ENCODE data around the gene TBC1D4.

Gene TBC1D4

GRCh38 chr13:75458696-75459422 lies 23.1 kb downstream of the TBC1D4 start:
- H3K9ac ChIP-seq (ENCODE audit: low read length), result no peak overlapping the region
- H3K27ac ChIP-seq (ENCODE audit: low read length, poor library complexity, severe bottlenecking), result no peak overlapping the region
- peak overlapping the region in 1 of 2 experiments; percentile 76 for H3K14ac ChIP-seq (ENCODE audit: low read length in 2 of 2)
- no peak overlapping the region for H2AFZ ChIP-seq (ENCODE audit: low read depth, low read length)
- H3K79me1 ChIP-seq (replicated peaks; ENCODE audit: low read length, poor library complexity, severe bottlenecking), result peaks cover 14% of the 10 kb centered on the region
- no peak overlapping the region for H2BK5ac ChIP-seq (ENCODE audit: low read depth, low read length, poor library complexity, severe bottlenecking)
- no peak for DNase-seq
- no peak overlapping the region for H3K18ac ChIP-seq (ENCODE audit: low read depth in 1 of 2, low read length in 2 of 2)
- no peak overlapping the region for H3K4me3 ChIP-seq (ENCODE audit: insufficient read depth in 1 of 2, low read depth in 1 of 2, low read length in 2 of 2)
- H3K4me2 ChIP-seq (ENCODE audit: low read length, poor library complexity, severe bottlenecking), result no peak overlapping the region
- H3K23ac ChIP-seq (ENCODE audit: low read length in 2 of 2), result no peak overlapping the region
- peaks cover 0 to 3% of the 10 kb centered on the region in 2 experiments for H3K36me3 ChIP-seq (ENCODE audit: control insufficient read depth in 1 of 2, insufficient read depth in 2 of 2, low read depth in 1 of 2, low read length in 2 of 2)
- no peak overlapping the region for H4K8ac ChIP-seq (ENCODE audit: low read length)
- no peaks in the 10 kb centered on the region for H3K9me3 ChIP-seq (ENCODE audit: control insufficient read depth, low read length)
- WGBS, result 74% methylated on average over 6 of the region's 6 CpGs
- no peaks in the 10 kb centered on the region for H3K27me3 ChIP-seq (ENCODE audit: control insufficient read depth in 1 of 2, insufficient read depth in 1 of 2, low read length in 2 of 2)
- H2BK15ac ChIP-seq (ENCODE audit: low read depth, poor library complexity, severe bottlenecking), result no peak overlapping the region
- no peak overlapping the region for H2BK120ac ChIP-seq (ENCODE audit: low read depth, low read length)
- H2AK5ac ChIP-seq (ENCODE audit: low read length, severe bottlenecking), result no peak overlapping the region
- no peak overlapping the region for H4K91ac ChIP-seq (ENCODE audit: low read length)
- peaks cover 2% of the 10 kb centered on the region for H3K4me1 ChIP-seq (ENCODE audit: control insufficient read depth, insufficient read depth, low read depth, low read length)
- H3K4ac ChIP-seq (ENCODE audit: low read depth in 1 of 2, low read length in 2 of 2), result no peak overlapping the region
- no peak overlapping the region for H2BK12ac ChIP-seq (ENCODE audit: low read length in 2 of 2)

GRCh38 chr13:75455962-75456361 lies 26.0 kb downstream of the TBC1D4 start:
- Histone ChIP-seq H3K9me3 (ENCODE audit: control insufficient read depth, low read length) (no peaks in the 10 kb centered on the region), H3K23ac (ENCODE audit: low read length in 2 of 2) (no peak overlapping the region), H3K18ac (ENCODE audit: low read depth in 1 of 2, low read length in 2 of 2) (no peak overlapping the region), H3K9ac (ENCODE audit: low read length) (no peak overlapping the region), H3K4me3 (ENCODE audit: insufficient read depth in 1 of 2, low read depth in 1 of 2, low read length in 2 of 2) (no peak overlapping the region), H3K27ac (ENCODE audit: low read length, poor library complexity, severe bottlenecking) (no peak overlapping the region), H2AK5ac (ENCODE audit: low read length, severe bottlenecking) (no peak overlapping the region), H3K79me1 (replicated peaks; ENCODE audit: low read length, poor library complexity, severe bottlenecking) (peaks cover 10% of the 10 kb centered on the region), H2BK15ac (ENCODE audit: low read depth, poor library complexity, severe bottlenecking) (no peak overlapping the region), H3K4me2 (ENCODE audit: low read length, poor library complexity, severe bottlenecking) (no peak overlapping the region), H3K4me1 (ENCODE audit: control insufficient read depth, insufficient read depth, low read depth, low read length) (peaks cover 2% of the 10 kb centered on the region), H4K91ac (ENCODE audit: low read length) (no peak overlapping the region), H3K14ac (ENCODE audit: low read length in 2 of 2) (no peak overlapping the region), H4K8ac (ENCODE audit: low read length) (no peak overlapping the region), H2BK120ac (ENCODE audit: low read depth, low read length) (no peak overlapping the region), H2AFZ (ENCODE audit: low read depth, low read length) (no peak overlapping the region), H2BK12ac (ENCODE audit: low read length in 2 of 2) (no peak overlapping the region), H3K27me3 (ENCODE audit: control insufficient read depth in 1 of 2, insufficient read depth in 1 of 2, low read length in 2 of 2) (no peaks in the 10 kb centered on the region), H2BK5ac (ENCODE audit: low read depth, low read length, poor library complexity, severe bottlenecking) (no peak overlapping the region), H3K4ac (ENCODE audit: low read depth in 1 of 2, low read length in 2 of 2) (no peak overlapping the region), H3K36me3 (ENCODE audit: control insufficient read depth in 1 of 2, insufficient read depth in 2 of 2, low read depth in 1 of 2, low read length in 2 of 2) (peaks cover 0 to 3% of the 10 kb centered on the region in 2 experiments)
- no peak for DNase-seq

GRCh38 chr13:75454497-75454896 lies 27.5 kb downstream of the TBC1D4 start:
- Histone ChIP-seq H2AFZ (ENCODE audit: low read depth, low read length) (no peak overlapping the region), H3K27ac (ENCODE audit: low read length, poor library complexity, severe bottlenecking) (no peak overlapping the region), H3K9ac (ENCODE audit: low read length) (no peak overlapping the region), H3K27me3 (ENCODE audit: control insufficient read depth in 1 of 2, insufficient read depth in 1 of 2, low read length in 2 of 2) (no peaks in the 10 kb centered on the region), H3K4me1 (ENCODE audit: control insufficient read depth, insufficient read depth, low read depth, low read length) (peaks cover 2% of the 10 kb centered on the region), H2AK5ac (ENCODE audit: low read length, severe bottlenecking) (no peak overlapping the region), H3K36me3 (ENCODE audit: control insufficient read depth in 1 of 2, insufficient read depth in 2 of 2, low read depth in 1 of 2, low read length in 2 of 2) (peaks cover 0 to 3% of the 10 kb centered on the region in 2 experiments), H3K4me3 (ENCODE audit: insufficient read depth in 1 of 2, low read depth in 1 of 2, low read length in 2 of 2) (no peak overlapping the region), H4K8ac (ENCODE audit: low read length) (no peak overlapping the region), H3K18ac (ENCODE audit: low read depth in 1 of 2, low read length in 2 of 2) (no peak overlapping the region), H3K14ac (ENCODE audit: low read length in 2 of 2) (no peak overlapping the region), H3K23ac (ENCODE audit: low read length in 2 of 2) (no peak overlapping the region), H3K9me3 (ENCODE audit: control insufficient read depth, low read length) (no peaks in the 10 kb centered on the region), H3K79me1 (replicated peaks; ENCODE audit: low read length, poor library complexity, severe bottlenecking) (peaks cover 13% of the 10 kb centered on the region), H2BK12ac (ENCODE audit: low read length in 2 of 2) (no peak overlapping the region), H2BK15ac (ENCODE audit: low read depth, poor library complexity, severe bottlenecking) (no peak overlapping the region), H2BK120ac (ENCODE audit: low read depth, low read length) (no peak overlapping the region), H2BK5ac (ENCODE audit: low read depth, low read length, poor library complexity, severe bottlenecking) (no peak overlapping the region), H3K4ac (ENCODE audit: low read depth in 1 of 2, low read length in 2 of 2) (no peak overlapping the region), H4K91ac (ENCODE audit: low read length) (no peak overlapping the region), H3K4me2 (ENCODE audit: low read length, poor library complexity, severe bottlenecking) (no peak overlapping the region)
- WGBS, result no CpG with 5 or more reads among the region's 1 CpG
- DNase-seq, result no peak

GRCh38 chr13:75452564-75452963 lies 29.4 kb downstream of the TBC1D4 start:
- 86% methylated on average over 4 of the region's 8 CpGs for WGBS
- no peak overlapping the region for H2BK12ac ChIP-seq (ENCODE audit: low read length in 2 of 2)

More at GRCh38 chr13:75452564-75452963, 29.4 kb downstream of the TBC1D4 start:
- H4K8ac ChIP-seq (ENCODE audit: low read length), result no peak overlapping the region
- H2AFZ ChIP-seq (ENCODE audit: low read depth, low read length), result no peak overlapping the region
- H3K27me3 ChIP-seq (ENCODE audit: control insufficient read depth in 1 of 2, insufficient read depth in 1 of 2, low read length in 2 of 2), result no peaks in the 10 kb centered on the region
- H3K9ac ChIP-seq (ENCODE audit: low read length), result peak overlapping the region; percentile 86
- no peaks in the 10 kb centered on the region for H3K4me1 ChIP-seq (ENCODE audit: control insufficient read depth, insufficient read depth, low read depth, low read length)
- no peak overlapping the region for H3K23ac ChIP-seq (ENCODE audit: low read length in 2 of 2)
- H2BK120ac ChIP-seq (ENCODE audit: low read depth, low read length), result no peak overlapping the region
- H3K18ac ChIP-seq (ENCODE audit: low read depth in 1 of 2, low read length in 2 of 2), result no peak overlapping the region
- no peaks in the 10 kb centered on the region for H3K9me3 ChIP-seq (ENCODE audit: control insufficient read depth, low read length)
- no peak overlapping the region for H3K4ac ChIP-seq (ENCODE audit: low read depth in 1 of 2, low read length in 2 of 2)
- no peak overlapping the region for H3K4me2 ChIP-seq (ENCODE audit: low read length, poor library complexity, severe bottlenecking)
- no peak overlapping the region for H2BK15ac ChIP-seq (ENCODE audit: low read depth, poor library complexity, severe bottlenecking)
- no peak overlapping the region for H2AK5ac ChIP-seq (ENCODE audit: low read length, severe bottlenecking)
- no peaks in the 10 kb centered on the region for H3K36me3 ChIP-seq (ENCODE audit: control insufficient read depth in 1 of 2, insufficient read depth in 2 of 2, low read depth in 1 of 2, low read length in 2 of 2)
- H2BK5ac ChIP-seq (ENCODE audit: low read depth, low read length, poor library complexity, severe bottlenecking), result no peak overlapping the region
- H3K79me1 ChIP-seq (replicated peaks; ENCODE audit: low read length, poor library complexity, severe bottlenecking), result peaks cover 9% of the 10 kb centered on the region
- no peak overlapping the region for H4K91ac ChIP-seq (ENCODE audit: low read length)
- DNase-seq, result no peak
- H3K27ac ChIP-seq (ENCODE audit: low read length, poor library complexity, severe bottlenecking), result peak overlapping the region; percentile 35
- H3K4me3 ChIP-seq (ENCODE audit: insufficient read depth in 1 of 2, low read depth in 1 of 2, low read length in 2 of 2), result peak overlapping the region in 1 of 2 experiments; percentile 65
- no peak overlapping the region for H3K14ac ChIP-seq (ENCODE audit: low read length in 2 of 2)
